GM18868 (cell line): ENCODE results near the gene QPCT.
"Not testable (repeated sequence)": the region's sequence is repeated elsewhere in the genome, so short reads cannot be mapped to it uniquely, and the experiment has no call there.

Source experiments
- ATAC-seq: cut with Tn5 transposase; IDR thresholded peaks from one replicate; pipeline ENCODE4 v1.9.1; 2021; ENCODE audit warnings: mild to moderate bottlenecking, moderate library complexity; ENCODE audit not compliant: unreplicated experiment

Gene QPCT

DNA sequence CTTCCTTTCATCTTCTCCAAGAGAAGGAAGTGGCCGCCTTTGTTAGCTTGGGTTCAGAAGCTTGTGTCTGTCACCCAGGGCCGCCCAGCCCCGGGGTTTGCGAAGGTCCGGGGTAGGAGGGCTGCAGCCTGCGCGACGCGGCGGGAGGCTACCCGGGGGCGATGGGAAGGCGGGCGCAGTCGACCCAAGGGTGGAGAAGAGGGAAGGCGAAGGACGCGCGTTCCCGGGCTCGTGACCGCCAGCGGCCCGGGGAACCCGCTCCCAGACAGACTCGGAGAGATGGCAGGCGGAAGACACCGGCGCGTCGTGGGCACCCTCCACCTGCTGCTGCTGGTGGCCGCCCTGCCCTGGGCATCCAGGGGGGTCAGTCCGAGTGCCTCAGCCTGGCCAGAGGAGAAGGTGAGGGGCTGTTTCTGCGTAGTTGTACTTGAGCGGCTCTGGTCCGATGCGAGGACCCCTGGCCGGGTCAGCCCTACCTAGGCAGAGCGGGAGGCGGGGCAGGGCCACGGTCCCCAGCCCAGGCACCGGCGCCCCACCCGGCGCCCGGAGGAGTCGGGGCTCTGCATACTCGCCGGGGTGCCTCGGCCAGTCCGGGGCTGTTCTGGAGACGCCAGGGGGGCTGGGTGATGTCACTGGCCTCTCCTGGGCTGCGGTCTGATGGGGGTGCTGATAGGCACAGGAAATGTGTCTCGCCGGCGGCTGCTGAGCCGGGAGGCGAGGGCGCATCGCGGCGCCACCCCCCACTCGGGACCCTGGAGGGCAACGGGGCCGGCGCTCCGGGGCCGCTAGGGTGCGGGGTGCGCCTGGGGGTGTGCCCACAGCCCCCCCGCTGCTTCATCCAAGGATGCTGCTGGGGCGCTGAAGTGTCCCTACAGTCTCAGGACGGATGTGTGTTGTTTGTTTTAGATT lies at the start of gene QPCT:
Gene QPCT (plus strand): TSS at position 178 of the 909 bp plus-strand sequence. CDS start 102 bp downstream, at position 280.
- ATAC-seq, result peak; percentile 55

DNA sequence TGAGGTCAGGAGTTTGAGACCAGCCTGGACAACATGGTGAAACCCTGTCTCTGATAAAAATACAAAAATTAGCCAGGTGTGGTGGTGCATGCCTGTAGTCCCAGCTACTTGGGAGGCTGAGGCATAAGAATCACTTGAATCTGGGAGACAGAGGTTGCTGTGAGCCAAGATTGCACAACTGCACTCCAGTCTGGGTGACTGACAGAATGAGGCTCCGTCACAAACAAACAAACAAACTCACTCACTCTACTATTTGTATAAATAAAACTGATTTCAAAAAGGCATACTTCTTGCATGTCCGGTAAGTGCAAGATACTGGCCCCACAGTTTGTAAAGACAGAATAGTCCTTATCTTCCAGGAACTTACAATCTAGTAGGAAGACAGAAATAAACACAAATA lies 49.6 kb upstream of the QPCT start:
- ATAC-seq, result not testable (repeated sequence)

DNA sequence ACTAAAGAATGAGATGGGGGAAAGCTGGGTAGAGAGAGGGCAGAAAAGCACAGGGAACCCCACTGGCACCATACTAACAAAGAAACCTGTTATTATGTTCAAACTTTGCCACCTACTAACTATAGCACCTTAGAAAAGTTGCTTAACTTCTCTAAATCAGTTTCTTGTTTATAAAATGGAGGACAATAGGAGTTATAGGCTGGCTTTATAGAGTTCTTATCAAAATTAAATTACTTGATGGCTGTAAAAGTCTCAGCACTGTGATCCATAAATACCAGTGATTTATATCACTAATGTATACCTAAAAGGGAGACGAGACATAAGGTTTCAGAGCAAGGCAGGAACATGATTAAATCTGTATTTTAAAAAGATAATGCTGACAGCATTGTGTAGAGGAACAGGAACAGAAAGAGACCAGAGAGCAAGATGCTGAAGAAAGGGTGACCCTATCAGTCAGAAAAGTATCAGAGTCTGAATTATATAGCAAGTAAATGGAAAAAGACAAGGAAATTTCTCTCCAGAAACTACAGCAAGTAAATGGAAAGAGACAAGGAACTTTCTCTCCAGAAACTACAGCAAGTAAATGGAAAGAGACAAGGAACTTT lies 48.9 kb upstream of the QPCT start:
- ATAC-seq, result no peak

GRCh38 chr2:37297632-37298031 lies 46.8 kb upstream of the QPCT start:
- no peak for ATAC-seq

DNA sequence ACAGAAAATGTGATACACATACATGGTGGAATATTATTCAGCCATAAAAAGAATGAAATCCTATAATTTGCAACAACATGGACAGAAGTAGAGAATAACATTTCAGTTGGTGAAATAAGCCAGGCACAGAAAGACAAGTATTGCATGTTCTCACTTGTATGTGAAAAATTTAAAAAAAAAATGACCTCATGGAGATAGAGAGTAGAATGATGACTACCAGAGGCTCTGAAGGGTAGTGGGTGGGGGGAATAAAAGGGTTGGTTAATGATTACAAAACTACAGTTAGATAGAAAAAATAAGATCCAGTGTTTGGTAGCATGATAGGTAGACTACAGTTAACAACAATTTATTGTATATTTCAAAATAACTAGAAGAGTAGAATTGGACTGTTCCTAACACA lies 44.3 kb upstream of the QPCT start:
- no peak for ATAC-seq

GRCh38 chr2:37300578-37300977 lies 43.9 kb upstream of the QPCT start:
- no peak for ATAC-seq

DNA sequence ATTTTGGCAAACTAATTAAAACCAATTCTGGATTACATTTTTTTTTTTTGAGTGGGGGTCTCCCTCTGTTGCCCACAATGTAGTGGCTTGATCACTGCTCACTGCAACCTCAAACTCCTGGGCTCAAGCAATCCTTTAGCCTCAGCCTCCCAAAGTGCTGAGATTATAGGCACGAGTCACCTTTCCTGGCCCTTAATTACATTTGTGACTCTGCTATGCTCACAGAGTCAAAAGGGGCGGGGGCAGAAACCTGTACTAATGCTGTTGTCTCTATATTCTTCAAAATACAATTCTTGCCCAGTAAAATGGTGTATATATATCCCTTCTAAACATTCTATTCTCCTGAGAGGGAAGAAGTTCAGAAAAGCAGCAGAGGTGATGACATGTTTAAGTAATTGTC lies 43.0 kb upstream of the QPCT start:
- no peak for ATAC-seq

GRCh38 chr2:37302701-37303252 lies 41.7 kb upstream of the QPCT start:
- ATAC-seq, result no peak

DNA sequence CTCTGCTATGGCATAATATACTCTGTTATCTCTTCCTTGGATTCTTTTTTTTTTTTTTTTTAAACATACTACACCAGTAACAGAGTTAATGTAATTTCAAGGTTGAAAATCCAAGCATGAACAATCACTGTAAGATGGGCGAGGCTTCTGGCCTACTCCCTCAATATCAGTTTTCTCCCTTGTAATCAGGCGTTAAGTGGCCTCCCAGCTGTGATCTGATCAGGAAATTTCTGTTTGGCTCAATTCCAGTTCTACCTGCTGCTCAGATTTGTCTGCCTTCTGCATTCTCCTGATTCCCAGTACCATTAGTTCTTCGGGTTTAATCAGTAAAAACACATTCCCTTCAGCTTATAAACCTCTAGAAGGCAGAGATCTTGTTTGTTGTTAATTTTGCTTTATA lies 38.4 kb upstream of the QPCT start:
- no peak for ATAC-seq

GRCh38 chr2:37307500-37307899 lies 36.9 kb upstream of the QPCT start:
- ATAC-seq, result no peak

- no peak for ATAC-seq
Measured at GRCh38 chr2:37315364-37315763, 29.1 kb upstream of the QPCT start.

DNA sequence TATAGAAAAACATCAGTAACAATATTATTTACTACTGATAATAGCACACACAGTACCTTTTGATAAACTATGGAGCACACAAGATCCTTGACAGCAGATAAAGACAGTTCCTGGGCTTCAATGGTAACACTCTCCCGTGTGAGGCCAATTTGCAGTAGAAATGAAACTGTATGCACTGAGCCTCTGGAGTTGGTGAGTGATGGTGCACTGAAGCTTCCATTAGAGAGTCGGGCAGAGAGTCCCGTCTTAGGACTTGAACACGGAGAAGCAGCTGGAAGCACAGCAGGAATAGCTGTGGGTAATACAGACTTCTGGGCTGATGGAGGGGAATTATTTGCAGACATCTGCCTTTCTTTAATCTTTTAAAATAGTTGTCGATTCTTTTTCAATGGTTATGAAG lies 28.2 kb upstream of the QPCT start:
- ATAC-seq, result no peak

- ATAC-seq, result no peak
Measured at GRCh38 chr2:37317746-37318145, 26.7 kb upstream of the QPCT start.

- ATAC-seq, result peak; percentile 79
Measured at GRCh38 chr2:37318401-37318800, 26.0 kb upstream of the QPCT start.

DNA sequence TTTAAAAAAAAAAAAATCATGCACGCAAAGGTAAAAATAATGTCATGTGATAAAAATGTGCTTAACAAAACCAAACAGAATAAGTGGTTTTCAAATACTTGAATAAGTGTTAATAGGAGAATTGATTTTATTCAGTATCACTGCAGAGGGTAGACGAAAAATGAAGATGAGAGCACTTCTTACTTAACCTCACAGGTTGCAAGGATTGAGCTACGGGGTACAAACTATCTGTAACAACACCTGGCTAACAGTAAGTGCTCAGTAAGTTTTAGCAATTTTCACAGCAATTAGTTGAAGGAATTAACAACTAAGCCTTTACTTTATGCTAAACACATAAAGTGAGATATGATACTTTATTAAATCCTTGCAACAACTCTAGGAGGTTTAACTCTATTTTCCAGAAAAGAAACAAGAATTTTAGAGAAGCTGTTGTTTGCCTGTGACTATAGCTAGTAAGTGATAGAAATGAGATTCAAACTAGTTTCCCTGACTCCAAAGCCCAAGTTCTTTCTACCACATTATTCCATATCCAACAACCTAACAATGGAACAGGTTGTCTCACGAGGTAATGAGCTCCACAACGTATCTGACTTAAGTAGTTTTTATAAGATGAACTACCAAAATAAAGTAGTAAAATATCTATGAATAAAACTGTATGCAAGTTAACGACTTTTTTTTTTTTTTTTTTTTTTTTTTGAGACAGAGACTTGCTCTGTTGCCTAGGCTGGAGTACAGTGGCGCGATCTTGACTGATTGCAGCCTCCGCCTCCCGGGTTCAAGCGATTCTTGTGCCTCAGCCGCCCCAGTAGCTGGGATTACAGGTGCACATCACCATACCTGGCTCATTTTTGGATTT lies 24.4 kb upstream of the QPCT start:
- ATAC-seq, result no peak

GRCh38 chr2:37321029-37321682 lies 23.3 kb upstream of the QPCT start:
- no peak for ATAC-seq

DNA sequence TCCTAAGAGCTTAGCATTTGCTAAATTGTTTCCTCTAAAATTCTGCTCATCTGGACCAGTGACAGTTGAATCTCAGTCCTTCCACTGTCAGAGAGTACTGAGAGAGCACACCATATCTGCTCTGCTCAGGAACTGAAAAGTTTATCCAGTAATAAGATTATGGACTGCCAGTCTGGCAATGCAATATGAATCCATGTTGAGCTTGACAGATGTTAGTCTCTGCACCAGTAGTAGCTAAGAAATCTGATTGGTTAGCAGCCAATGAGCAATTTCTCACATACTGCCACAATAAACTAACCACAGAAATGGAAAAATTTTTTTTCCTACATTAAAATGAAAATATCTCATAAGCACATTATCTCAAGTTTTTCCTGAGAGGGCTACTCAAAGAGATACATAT lies 22.1 kb upstream of the QPCT start:
- ATAC-seq, result no peak

- no peak for ATAC-seq
Measured at GRCh38 chr2:37323176-37323780, 21.2 kb upstream of the QPCT start.

GRCh38 chr2:37323781-37324535 lies 20.5 kb upstream of the QPCT start:
- ATAC-seq, result peak; percentile 29

DNA sequence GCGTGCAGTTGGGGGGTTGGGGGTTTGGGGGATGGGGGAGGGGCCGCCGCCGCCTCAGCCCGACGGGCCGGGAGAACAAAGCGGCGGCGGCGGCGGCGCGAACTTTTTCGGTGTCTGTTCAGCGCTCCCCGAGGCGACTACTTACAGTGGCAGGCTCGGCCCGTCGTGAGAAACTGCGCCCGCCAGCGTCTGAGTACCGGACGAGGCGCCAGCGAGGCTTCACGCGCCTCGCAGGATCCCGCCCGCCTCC lies 20.0 kb upstream of the QPCT start:
- no peak for ATAC-seq
